ENCODE measurements around the gene UTP3. TPM values are rescaled to one million over a fixed set of nuclear protein-coding genes. Genes with fewer than 3 reads are reported as not detected.

The UTP3 gene, protein sequence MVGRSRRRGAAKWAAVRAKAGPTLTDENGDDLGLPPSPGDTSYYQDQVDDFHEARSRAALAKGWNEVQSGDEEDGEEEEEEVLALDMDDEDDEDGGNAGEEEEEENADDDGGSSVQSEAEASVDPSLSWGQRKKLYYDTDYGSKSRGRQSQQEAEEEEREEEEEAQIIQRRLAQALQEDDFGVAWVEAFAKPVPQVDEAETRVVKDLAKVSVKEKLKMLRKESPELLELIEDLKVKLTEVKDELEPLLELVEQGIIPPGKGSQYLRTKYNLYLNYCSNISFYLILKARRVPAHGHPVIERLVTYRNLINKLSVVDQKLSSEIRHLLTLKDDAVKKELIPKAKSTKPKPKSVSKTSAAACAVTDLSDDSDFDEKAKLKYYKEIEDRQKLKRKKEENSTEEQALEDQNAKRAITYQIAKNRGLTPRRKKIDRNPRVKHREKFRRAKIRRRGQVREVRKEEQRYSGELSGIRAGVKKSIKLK
- 32.4 to 44.0 TPM (median 33.0 TPM) in 5 replicates for total RNA-seq (2022; extraction: Qiagen RNA extraction)

DNA sequence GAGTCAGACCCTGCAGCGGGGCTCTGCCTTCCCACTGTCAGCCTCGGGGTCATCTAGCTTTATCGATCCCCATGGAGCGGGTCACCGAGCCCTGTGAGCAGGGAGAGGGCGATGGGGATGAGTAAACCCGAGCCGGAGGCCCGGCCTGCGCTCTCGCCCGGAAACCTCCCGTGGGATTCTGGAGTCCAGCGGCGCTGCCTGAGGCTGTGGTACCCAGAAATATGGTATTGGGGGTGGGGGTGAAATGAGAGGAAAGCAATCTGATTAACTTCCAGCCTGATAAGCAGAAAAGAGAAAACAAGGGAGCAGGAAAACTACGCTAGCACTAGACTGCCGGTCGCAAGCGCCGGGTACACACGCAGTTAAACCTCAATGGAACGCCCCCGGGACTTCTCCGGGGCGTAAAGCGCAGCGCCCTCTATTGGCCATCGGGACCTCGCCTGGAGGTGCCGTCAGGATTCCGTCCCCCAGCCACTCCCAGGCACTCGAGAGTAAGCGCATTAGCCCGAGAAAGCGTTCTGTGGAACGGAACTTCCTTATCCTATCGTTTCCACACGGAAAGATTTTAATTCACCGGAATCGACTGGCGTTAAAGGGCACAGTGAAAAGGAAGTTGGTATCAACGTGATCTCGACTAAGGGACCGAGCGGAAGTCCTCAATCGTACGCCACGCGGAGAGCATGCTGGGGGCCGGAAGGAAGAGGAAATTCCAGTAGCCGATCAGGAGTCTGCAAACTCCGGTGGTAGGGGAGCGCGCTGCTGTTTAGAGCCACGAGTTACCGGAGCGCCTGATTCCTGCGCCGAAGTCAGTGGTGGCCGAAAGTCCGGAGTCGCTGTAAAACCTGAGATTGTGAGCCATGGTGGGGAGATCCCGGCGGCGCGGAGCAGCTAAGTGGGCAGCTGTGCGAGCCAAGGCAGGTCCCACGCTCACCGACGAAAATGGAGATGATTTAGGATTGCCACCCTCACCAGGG, at the start of gene UTP3:
UTP3 (plus strand) TSS at position 712 of the 974 bp plus-strand sequence; CDS start at position 858, 146 bp downstream.

GRCh38 chr4:70666369-70666768, 22.0 kb upstream of the UTP3 start, which contains the start of gene JCHAIN:
JCHAIN (minus strand) TSS chr4:70666508; CDS start chr4:70666490, 18 bp downstream.

DNA sequence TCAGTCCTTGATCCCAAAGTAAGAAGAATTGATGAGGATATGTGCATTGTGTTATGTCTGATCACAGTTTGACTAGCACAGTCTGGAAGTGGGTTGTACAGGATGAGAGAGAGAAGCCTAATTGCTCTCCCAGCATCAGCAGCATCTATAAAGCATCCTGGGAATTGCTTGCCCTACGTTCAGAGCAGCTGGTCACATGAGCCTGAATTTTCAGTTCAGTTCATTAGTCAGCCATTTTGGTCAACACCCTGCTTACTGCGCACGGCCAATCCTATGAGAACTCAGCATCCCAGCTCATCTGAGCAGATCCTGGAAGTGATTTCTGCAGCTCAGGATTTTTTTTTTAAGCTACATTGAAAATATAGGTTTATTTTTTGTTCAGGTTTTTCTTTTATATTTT, 33.4 kb downstream of the UTP3 start, which contains the start of gene RUFY3:
RUFY3 (plus strand) TSS at position 218 of the 400 bp plus-strand sequence. CDS start 610 bp downstream, outside the sequence.

Other genes with a start within 250 kb of the UTP3 start
- not detected in 5 replicates for gene MUC7, start 216.3 kb upstream of the UTP3 start, total RNA-seq (2022; extraction: Qiagen RNA extraction)
- 0.12 to 0.18 TPM in 2 of 5 replicates, not detected in the others for gene AMTN, start 170.0 kb upstream of the UTP3 start, total RNA-seq (2022; extraction: Qiagen RNA extraction)
- not detected in 5 replicates for gene AMBN, start 96.3 kb upstream of the UTP3 start, total RNA-seq (2022; extraction: Qiagen RNA extraction)
- gene ENAM, start 59.8 kb upstream of the UTP3 start, total RNA-seq (2022; extraction: Qiagen RNA extraction), result not detected in 5 replicates
- gene JCHAIN, start 22.0 kb upstream of the UTP3 start, total RNA-seq (2022; extraction: Qiagen RNA extraction), result 0.06 to 0.23 TPM (median 0.14 TPM) in 4 of 5 replicates, not detected in the other
- gene RUFY3, start 33.4 kb downstream of the UTP3 start, total RNA-seq (2022; extraction: Qiagen RNA extraction), result 5.8 to 8.0 TPM (median 7.2 TPM) in 5 replicates
- 73.4 to 81.3 TPM (median 76.4 TPM) in 5 replicates for gene GRSF1, start 151.4 kb downstream of the UTP3 start, total RNA-seq (2022; extraction: Qiagen RNA extraction)
- 4.8 to 8.5 TPM (median 7.0 TPM) in 5 replicates for gene MOB1B, start 213.8 kb downstream of the UTP3 start, total RNA-seq (2022; extraction: Qiagen RNA extraction)

All from A549 treated with dexamethasone at 1 μM for 4 hours (cell line).